H1 (cell line): Measurements from ENCODE around the gene DNAH10. TPM values are rescaled to one million over a fixed set of nuclear protein-coding genes. Genes with fewer than 3 reads are reported as not detected.

Experiments used
- CTCF ChIA-PET: fragments of 300-600 bp; sonication (Branson Sonifier 250); formaldehyde crosslinking; loops from one replicate; lab custom pipeline; 2021; ENCODE audit not compliant: partially characterized antibody; lab: Charles Lee
- POLR2A ChIA-PET: fragments of 300-600 bp; sonication (Branson Sonifier 250); formaldehyde crosslinking; loops from one replicate; lab custom pipeline; 2021; ENCODE audit warnings: inconsistent platforms; ENCODE audit not compliant: partially characterized antibody; lab: Charles Lee
- DNase-seq, 2 experiments: peaks; one replicate each; pipeline versions ENCODE4 v3.0.0 to v3.0.0-alpha.2; 2010 to 2022; ENCODE audit warnings: low spot score in 2 of 2, low read depth in 1 of 2, mixed read lengths in 1 of 2
- FAIRE-seq: peaks from 2 replicates; lab custom pipeline; 2011; peaks lifted over from hg19 to GRCh38; lab: Jason Lieb, UNC
- H2AFZ ChIP-seq: 2 replicates; pipeline ENCODE4 v1.8.1; 2012; ENCODE audit warnings: low read length, inconsistent platforms
- H2AK5ac ChIP-seq: 2 replicates; pipeline ENCODE4 v1.6.1; 2013; ENCODE audit warnings: low read depth, low read length
- H2BK120ac ChIP-seq: replicated peaks from 2 replicates; pipeline ENCODE3; 2013; ENCODE audit warnings: low read depth, low read length, inconsistent platforms
- H2BK12ac ChIP-seq: 2 replicates; pipeline ENCODE4 v1.6.1; 2013; ENCODE audit warnings: low read depth, low read length
- H2BK15ac ChIP-seq: 2 replicates; pipeline ENCODE4 v1.6.1; 2013; ENCODE audit warnings: low read length
- H2BK20ac ChIP-seq: 2 replicates; pipeline ENCODE4 v1.6.1; 2013; ENCODE audit warnings: low read length
- H2BK5ac ChIP-seq: 2 replicates; pipeline ENCODE4 v1.6.1; 2013; ENCODE audit warnings: low read depth, low read length
- H3K14ac ChIP-seq: 2 replicates; pipeline ENCODE4 v1.6.1; 2013; ENCODE audit warnings: inconsistent platforms; ENCODE audit not compliant: insufficient read length
- H3K18ac ChIP-seq: 2 replicates; pipeline ENCODE4 v1.6.1; 2013; ENCODE audit warnings: low read length; ENCODE audit errors: extremely low read depth
- H3K23ac ChIP-seq: 2 replicates; pipeline ENCODE4 v1.6.1; 2013; ENCODE audit warnings: inconsistent platforms; ENCODE audit not compliant: insufficient read length
- H3K23me2 ChIP-seq: 2 replicates; pipeline ENCODE4 v1.6.1; 2013; ENCODE audit warnings: low read depth, low read length
- H3K27ac ChIP-seq: 2 replicates; pipeline ENCODE4 v1.6.1; 2011; ENCODE audit warnings: low read depth, low read length, inconsistent platforms
- H3K27me3 ChIP-seq, 4 experiments: replicated peaks in 1 of 4; 1 replicate in 1 of 4; 2 replicates in 3 of 4; pipeline versions ENCODE4 v1.6.1 to v1.8.1; 2011 to 2013; ENCODE audit warnings: low read length in 3 of 4, mild to moderate bottlenecking in 3 of 4, inconsistent platforms in 2 of 4, mixed read lengths in 2 of 4, moderate library complexity in 1 of 4; ENCODE audit not compliant: control insufficient read depth in 3 of 4, insufficient read depth in 3 of 4; ENCODE audit errors: extremely low read depth in 1 of 4
- H3K36me3 ChIP-seq, 4 experiments: 2 replicates each; pipeline versions ENCODE4 v1.6.1 to v1.8.1; 2011 to 2013; ENCODE audit warnings: mild to moderate bottlenecking in 4 of 4, low read length in 3 of 4, moderate library complexity in 2 of 4, control low read depth in 1 of 4, inconsistent platforms in 1 of 4; ENCODE audit not compliant: insufficient read depth in 4 of 4, control insufficient read depth in 2 of 4
- H3K4ac ChIP-seq: replicated peaks from 2 replicates; pipeline ENCODE3; 2013; ENCODE audit warnings: low read length, low read depth, mixed read lengths, inconsistent platforms; ENCODE audit not compliant: insufficient read length
- H3K4me1 ChIP-seq, 4 experiments: replicated peaks in 1 of 4; 1 replicate in 1 of 4; 2 replicates in 3 of 4; pipeline versions ENCODE4 v1.6.1 to v1.8.1; 2011 to 2013; ENCODE audit warnings: low read length in 3 of 4, inconsistent platforms in 2 of 4, mixed read lengths in 1 of 4; ENCODE audit not compliant: insufficient read depth in 4 of 4, control insufficient read depth in 3 of 4
- H3K4me2 ChIP-seq, 2 experiments: 2 replicates each; pipeline versions ENCODE4 v1.6.1 to v1.8.1; 2011 to 2013; ENCODE audit warnings: low read depth in 2 of 2, low read length in 2 of 2, control low read depth in 1 of 2, inconsistent platforms in 1 of 2, mild to moderate bottlenecking in 1 of 2; ENCODE audit not compliant: insufficient read depth in 1 of 2
- H3K4me3 ChIP-seq, 4 experiments: fragments of 200-600, 300-600 bp in 1 of 4; sonication (generic), shearing (Covaris generic), sonication (Bioruptor Twin) in 1 of 4; 2 replicates each; pipeline versions ENCODE4 v1.5.1 to v1.8.1; 2011 to 2016; ENCODE audit warnings: low read length in 4 of 4, low read depth in 3 of 4, control low read depth in 2 of 4, inconsistent platforms in 2 of 4, mild to moderate bottlenecking in 2 of 4, mixed read lengths in 1 of 4, moderate library complexity in 1 of 4; ENCODE audit not compliant: insufficient read depth in 2 of 4; ENCODE audit errors: extremely low read depth in 1 of 4
- H3K56ac ChIP-seq: replicated peaks from 2 replicates; pipeline ENCODE3; 2013; ENCODE audit warnings: low read depth, mild to moderate bottlenecking, mixed read lengths, low read length, inconsistent platforms; ENCODE audit not compliant: insufficient read length
- H3K79me1 ChIP-seq: 2 replicates; pipeline ENCODE4 v1.6.1; 2013; ENCODE audit warnings: low read depth, low read length, control low read depth
- H3K79me2 ChIP-seq, 2 experiments: 2 replicates each; pipeline versions ENCODE4 v1.6.1 to v1.8.1; 2012 to 2013; ENCODE audit warnings: low read length in 2 of 2, mild to moderate bottlenecking in 2 of 2, inconsistent platforms in 1 of 2; ENCODE audit not compliant: insufficient read depth in 2 of 2, control insufficient read depth in 1 of 2
- H3K9ac ChIP-seq, 4 experiments: replicated peaks in 1 of 4; 1 replicate in 1 of 4; 2 replicates in 3 of 4; pipeline versions ENCODE4 v1.6.1 to v1.8.1; 2011 to 2013; ENCODE audit warnings: low read depth in 3 of 4, low read length in 3 of 4, control low read depth in 2 of 4, mild to moderate bottlenecking in 2 of 4, moderate library complexity in 2 of 4, inconsistent platforms in 1 of 4; ENCODE audit errors: extremely low read depth in 1 of 4
- H3K9me3 ChIP-seq, 2 experiments: 2 replicates each; pipeline versions ENCODE4 v1.6.1 to v1.8.1; 2012 to 2013; ENCODE audit warnings: mild to moderate bottlenecking in 2 of 2, moderate library complexity in 2 of 2, control low read depth in 1 of 2, inconsistent platforms in 1 of 2, low read depth in 1 of 2, low read length in 1 of 2, mixed read lengths in 1 of 2; ENCODE audit not compliant: insufficient read depth in 2 of 2
- H4K20me1 ChIP-seq, 2 experiments: replicated peaks in 1 of 2; 2 replicates each; pipeline versions ENCODE3 to v1.8.1; 2011 to 2013; ENCODE audit warnings: inconsistent platforms in 2 of 2, low read length in 2 of 2, mild to moderate bottlenecking in 1 of 2; ENCODE audit not compliant: insufficient read depth in 2 of 2, control insufficient read depth in 1 of 2
- H4K5ac ChIP-seq: 2 replicates; pipeline ENCODE4 v1.6.1; 2013; ENCODE audit warnings: low read length, low read depth, mixed read lengths, inconsistent platforms; ENCODE audit not compliant: insufficient read length
- H4K8ac ChIP-seq: 2 replicates; pipeline ENCODE4 v1.8.0; 2013; ENCODE audit warnings: mild to moderate bottlenecking, moderate library complexity, low read length, inconsistent platforms; ENCODE audit not compliant: insufficient read depth; ENCODE audit errors: extremely low read depth
- H4K91ac ChIP-seq: replicated peaks from 2 replicates; pipeline ENCODE3; 2013; ENCODE audit warnings: low read length, mixed read lengths, inconsistent platforms; ENCODE audit not compliant: insufficient read length
- FOSL1 ChIP-seq: IDR thresholded peaks from 2 replicates; pipeline ENCODE4 v1.6.1; 2011; ENCODE audit warnings: mild to moderate bottlenecking, low read depth, low read length, moderate library complexity; ENCODE audit not compliant: insufficient read depth
- POLR2A ChIP-seq, 2 experiments: IDR thresholded peaks; 1 replicate in 1 of 2; 2 replicates in 1 of 2; pipeline ENCODE4 v1.6.1; 2011; ENCODE audit warnings: low read depth in 2 of 2, low read length in 2 of 2, mild to moderate bottlenecking in 2 of 2; ENCODE audit errors: control extremely low read depth in 1 of 2
- TAF1 ChIP-seq: IDR thresholded peaks from 2 replicates; pipeline ENCODE4 v1.6.1; 2011; ENCODE audit warnings: mild to moderate bottlenecking, low read depth, low read length
- ZNF274 ChIP-seq: IDR thresholded peaks from 2 replicates; pipeline ENCODE4 v1.7.0; 2012; ENCODE audit warnings: low read length, borderline replicate concordance; ENCODE audit errors: extremely low read depth
- WGBS, 2 experiments: shearing (Covaris generic) in 1 of 2; methylation state at CpG; one replicate each; pipeline versions ENCODE4 v1.1.6 to v1.1.7; 2013 to 2015; ENCODE audit warnings: low lambda C conversion rate in 2 of 2, mixed read lengths in 2 of 2, inconsistent platforms in 1 of 2, low coverage in 1 of 2, missing lambda C conversion rate in 1 of 2; ENCODE audit not compliant: insufficient replicate concordance in 2 of 2, insufficient coverage in 1 of 2, insufficient read length in 1 of 2; ENCODE audit errors: extremely low coverage in 1 of 2, missing lambda C conversion rate in 1 of 2; 5-methylcytosine and 5-hydroxymethylcytosine counted together
- polyA plus RNA-seq, 7 experiments: library from polyadenylated mRNA; depleted of rRNA in 3 of 7; stranded (reverse) in 5 of 7; unstranded in 2 of 7; fragments of >200 nt in 5 of 7; fragments of 200-250 nt in 2 of 7; gene quantifications; 1 replicate in 5 of 7; 2 replicates in 1 of 7; 4 replicates in 1 of 7; pipeline versions ENCODE4 v1.2.1 to v1.2.3, GENCODE V29; 2011 to 2013; ENCODE audit warnings: missing spikeins in 2 of 7, mixed read lengths in 2 of 7
- total RNA-seq: library from RNA; stranded (reverse); fragmentation: NEBNext Ultra II Directional; extraction: Animal tissue kit (Norgen Biotek cat#: 25700); gene quantifications from 2 replicates; pipeline ENCODE4 v1.2.1, GENCODE V29; 2021
- TF ChIP-seq, protein P1 (sequence below): IDR thresholded peaks from 2 replicates; pipeline ENCODE4 v1.6.1; 2012; ENCODE audit warnings: inconsistent platforms

The DNAH10 gene
- total and polyA plus RNA-seq, 2 of the 8 experiments (the other 6 are each of a cell fraction or from before 2014, with no cell fraction given) = 0.02 to 0.24 TPM

DNA sequence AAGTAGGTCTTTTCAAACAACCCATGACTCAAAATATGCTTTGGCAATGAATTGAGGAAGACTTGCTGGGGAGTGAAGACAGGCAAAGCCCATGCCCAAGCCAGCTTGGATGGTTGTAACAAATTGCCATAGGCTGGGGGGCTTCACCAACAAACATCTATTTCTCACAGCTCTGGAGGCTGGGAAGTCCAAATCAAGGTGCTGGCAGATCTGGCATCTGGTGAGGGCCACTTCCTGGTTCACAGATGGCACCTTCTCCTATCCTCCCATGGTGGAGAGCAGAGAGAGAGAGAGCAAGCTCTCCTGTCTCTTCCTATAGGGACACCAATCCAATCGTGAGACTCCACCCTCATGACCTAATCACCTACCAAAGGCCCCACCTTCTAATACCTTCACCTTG lies 11.3 kb downstream of the DNAH10 start:
- Histone ChIP-seq H3K79me1 (no peaks in the 10 kb centered on the region), H3K18ac (no peak overlapping the region), H4K91ac (no peak overlapping the region), H3K4me2 (no peak overlapping the region), H4K5ac (no peak overlapping the region), H2BK12ac (no peak overlapping the region), H3K56ac (no peak overlapping the region), H3K4ac (no peak overlapping the region), H3K36me3 (no peaks in the 10 kb centered on the region), H3K79me2 (no peaks in the 10 kb centered on the region), H3K27ac (no peak overlapping the region), H3K23me2 (no peaks in the 10 kb centered on the region; the same call in 1 of the 2 replicates), H2AFZ (no peak overlapping the region), H2BK15ac (no peak overlapping the region), H2BK5ac (no peak overlapping the region), H2BK20ac (no peak overlapping the region), H4K20me1 (no peaks in the 10 kb centered on the region), H4K8ac (no peak overlapping the region), H3K4me1 (no peaks in the 10 kb centered on the region), H2BK120ac (no peak overlapping the region), H3K23ac (no peak overlapping the region), H3K9ac (no peak overlapping the region), H3K14ac (no peak overlapping the region), H3K9me3 (peaks cover 0 to 2% of the 10 kb centered on the region in 2 experiments; a peak in 1 of 4 replicates), H3K27me3 (peaks cover 0 to 3% (median 0%) of the 10 kb centered on the region in 4 experiments; a peak in 1 of 7 replicates), H2AK5ac (no peak overlapping the region)
- DNase-seq (no peak), FAIRE-seq (no peak)
- CTCF ChIA-PET = interaction anchor here (1.0 kb wide), 1 partner anchor 14 kb away, joined by 4 read pairs; no protein-coding TSS in a partner anchor
- POLR2A ChIA-PET = no interaction called here
- WGBS, 2 experiments = 82% methylated on average over 1 of the region's 1 CpG; no CpG with 5 or more reads in 1 of the 2 experiments
- no peak for TF ChIP-seq FOSL1
- TF ChIP-seq ZNF274 = no peak
- TF ChIP-seq POLR2A (IDR thresholded peaks at IDR 0.05; ENCODE audit: control extremely low read depth in 1 of 2, low read depth in 2 of 2, low read length in 2 of 2) = no peak
- no peak for TF ChIP-seq TAF1
- TF ChIP-seq, protein P1, sequence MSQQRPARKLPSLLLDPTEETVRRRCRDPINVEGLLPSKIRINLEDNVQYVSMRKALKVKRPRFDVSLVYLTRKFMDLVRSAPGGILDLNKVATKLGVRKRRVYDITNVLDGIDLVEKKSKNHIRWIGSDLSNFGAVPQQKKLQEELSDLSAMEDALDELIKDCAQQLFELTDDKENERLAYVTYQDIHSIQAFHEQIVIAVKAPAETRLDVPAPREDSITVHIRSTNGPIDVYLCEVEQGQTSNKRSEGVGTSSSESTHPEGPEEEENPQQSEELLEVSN = no peak
- TF ChIP-seq, all 59 proteins: peak for 0
- H3K4me3 ChIP-seq = no peak overlapping the region
